ENCODE measurements around the gene PSMA7.
A peak's percentile ranks its signal among the peaks of the same experiment; 100 is the strongest.

PSMA7 gene

GRCh38 chr20:62123450-62124118, 19.6 kb downstream of the PSMA7 start:
- ChIA-PET POLR2A (interaction anchor here (2.5 kb wide), 1 partner anchor 57 kb away, joined by 36 read pairs; the partner anchor contains the start of gene TAF4), CTCF (interaction anchor here (0.8 to 5.5 kb wide), 5 partner anchors 10 to 259 kb away, joined by 3 to 19 read pairs (median 10); no protein-coding TSS in a partner anchor)
- no peak for TF ChIP-seq CTCF (IDR thresholded peaks at IDR 0.05; ENCODE audit: control extremely low read depth, extremely low read depth, low read depth, missing control alignments)
- DNase-seq (ENCODE audit: extremely low spot score): no peak

GRCh38 chr20:62122654-62123449, 20.3 kb downstream of the PSMA7 start:
- TF ChIP-seq CTCF (IDR thresholded peaks at IDR 0.05; ENCODE audit: control extremely low read depth, extremely low read depth, low read depth, missing control alignments): no peak
- ChIA-PET CTCF (interaction anchor here (0.8 to 5.5 kb wide), 6 partner anchors 10 to 260 kb away, joined by 3 to 19 read pairs (median 8); no protein-coding TSS in a partner anchor), POLR2A (interaction anchor here (0.6 to 2.5 kb wide), 3 partner anchors 12 to 56 kb away, joined by 4 to 36 read pairs (median 4); partner anchors contain the start of gene TAF4)
- peak; percentile 55 for DNase-seq (ENCODE audit: extremely low spot score)

- no peak for TF ChIP-seq CTCF (IDR thresholded peaks at IDR 0.05; ENCODE audit: control extremely low read depth, extremely low read depth, low read depth, missing control alignments)
- peak; percentile 99 for DNase-seq (ENCODE audit: extremely low spot score)
- ChIA-PET POLR2A (interaction anchor here (0.6 to 2.5 kb wide), 5 partner anchors 12 to 55 kb away, joined by 3 to 36 read pairs (median 4); partner anchors contain the start of gene TAF4), CTCF (interaction anchor here (1.0 to 1.8 kb wide), 3 partner anchors 15 to 111 kb away, joined by 4 to 10 read pairs (median 6); no protein-coding TSS in a partner anchor)
Observed at GRCh38 chr20:62121776-62122653, 21.2 kb downstream of the PSMA7 start, which contains the start of gene LSM14B. TSS of gene LSM14B (plus strand) at chr20:62122475. CDS start at chr20:62122667, 192 bp downstream.

GRCh38 chr20:62120990-62121775, 22.0 kb downstream of the PSMA7 start:
- no peak for TF ChIP-seq CTCF (IDR thresholded peaks at IDR 0.05; ENCODE audit: control extremely low read depth, extremely low read depth, low read depth, missing control alignments)
- DNase-seq (ENCODE audit: extremely low spot score): no peak
- CTCF ChIA-PET: interaction anchor here (0.8 to 1.8 kb wide), 6 partner anchors 10 to 496 kb away, joined by 3 to 10 read pairs (median 4); no protein-coding TSS in a partner anchor
- POLR2A ChIA-PET: interaction anchor here (0.7 to 2.5 kb wide), 3 partner anchors 21 to 55 kb away, joined by 3 to 36 read pairs (median 4); partner anchors contain the start of gene TAF4

- ChIA-PET POLR2A (no interaction called here), CTCF (interaction anchor here (0.9 to 2.0 kb wide), 4 partner anchors 16 to 497 kb away, joined by 3 to 10 read pairs (median 4); no protein-coding TSS in a partner anchor)
- no peak for TF ChIP-seq CTCF (IDR thresholded peaks at IDR 0.05; ENCODE audit: control extremely low read depth, extremely low read depth, low read depth, missing control alignments)
- DNase-seq (ENCODE audit: extremely low spot score): no peak
Observed at GRCh38 chr20:62120365-62120762, 22.8 kb downstream of the PSMA7 start.
